Uterus (tissue), 4 donors: ENCODE measurements around the gene WDR27. TPM values are rescaled to one million over a fixed set of nuclear protein-coding genes. Genes with fewer than 3 reads are reported as not detected.

ENCODE experiments used
- DNase-seq, 2 donors: peaks; one replicate each; pipeline ENCODE4 v3.0.0-alpha.2; 2019 to 2020
- H3K27ac ChIP-seq, 2 donors: fragments of 200-600 bp; sonication (generic); 1 replicate in 1 of 2; 2 replicates in 1 of 2; pipeline ENCODE4 v1.5.1; 2016 to 2018
- H3K27me3 ChIP-seq, 2 donors: fragments of 200-600 bp; sonication (generic); one replicate each; pipeline ENCODE4 v1.5.1; 2018 to 2019; ENCODE audit warnings: control low read depth in 1 of 2
- H3K36me3 ChIP-seq, 2 donors: fragments of 200-600 bp; sonication (generic); one replicate each; pipeline ENCODE4 v1.5.1; 2019; ENCODE audit warnings: control low read depth in 1 of 2
- H3K4me1 ChIP-seq, 2 donors: fragments of 200-600 bp; sonication (generic); one replicate each; pipeline ENCODE4 v1.5.1; 2018 to 2019; ENCODE audit warnings: control low read depth in 1 of 2
- H3K4me3 ChIP-seq, 2 donors: fragments of 200-600 bp; sonication (generic); 1 replicate in 1 of 2; 2 replicates in 1 of 2; pipeline ENCODE4 v1.5.1; 2018 to 2019; ENCODE audit warnings: mild to moderate bottlenecking in 1 of 2
- H3K9me3 ChIP-seq, 2 donors: fragments of 200-600 bp; sonication (generic); one replicate each; pipeline ENCODE4 v1.5.1; 2019; ENCODE audit warnings: control low read depth in 1 of 2
- POLR2A ChIP-seq, 2 donors: fragments of 450-650 bp; IDR thresholded peaks; one replicate each; pipeline ENCODE4 v1.6.1; 2016; ENCODE audit warnings: antibody characterized with exemption in 2 of 2, mild to moderate bottlenecking in 1 of 2, moderate library complexity in 1 of 2
- intact Hi-C: fragments of 100-400 bp; cut with DNase I; formaldehyde crosslinking; loops from one replicate; pipeline ENCODE4 v1.15.1; 2023; ENCODE audit warnings: low total_unique reads
- total RNA-seq, 4 donors: library from RNA; depleted of rRNA in 3 of 4; stranded (reverse); fragments of >200 nt in 3 of 4; gene quantifications; one replicate each; pipeline versions ENCODE4 v1.1.0 to v1.2.4, GENCODE V29; 2014 to 2023
- TF ChIP-seq, protein P1 (sequence below), 4 experiments: fragments of 200-600 bp in 2 of 4; fragments of 450-650 bp in 2 of 4; sonication (generic) in 2 of 4; IDR thresholded peaks; one replicate each; pipeline ENCODE4 v1.5.1; 2016 to 2019; ENCODE audit warnings: antibody characterized with exemption in 4 of 4, mild to moderate bottlenecking in 2 of 4, moderate library complexity in 1 of 4
- donor health status: DM: yes; HTN: yes; CAD: no.

The WDR27 gene
- total RNA-seq, 4 donors from 2014 or later, result 41.8 to 69.7 (median 59.7) TPM

DNA sequence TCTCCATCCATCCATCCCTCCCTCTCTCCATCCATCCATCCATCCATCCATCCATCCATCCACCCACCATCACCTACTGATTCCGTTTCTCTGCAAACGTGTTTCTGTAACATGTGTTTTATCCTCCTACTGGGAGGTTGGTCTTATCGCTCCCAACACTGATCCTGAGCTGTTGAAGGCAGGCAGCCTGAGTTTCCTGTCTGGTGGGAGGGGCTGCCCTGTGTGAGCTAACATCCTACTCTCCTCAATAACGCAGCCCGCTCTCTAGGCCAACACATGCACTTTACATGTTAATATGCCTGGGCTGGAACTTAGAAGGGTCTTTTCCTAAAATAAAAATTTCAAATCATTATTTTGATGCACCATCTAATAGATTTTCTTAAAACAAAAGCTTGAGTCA lies 126.5 kb downstream of the WDR27 start:
- no peak for TF ChIP-seq POLR2A (IDR thresholded peaks at IDR 0.05)
- TF ChIP-seq, protein P1, sequence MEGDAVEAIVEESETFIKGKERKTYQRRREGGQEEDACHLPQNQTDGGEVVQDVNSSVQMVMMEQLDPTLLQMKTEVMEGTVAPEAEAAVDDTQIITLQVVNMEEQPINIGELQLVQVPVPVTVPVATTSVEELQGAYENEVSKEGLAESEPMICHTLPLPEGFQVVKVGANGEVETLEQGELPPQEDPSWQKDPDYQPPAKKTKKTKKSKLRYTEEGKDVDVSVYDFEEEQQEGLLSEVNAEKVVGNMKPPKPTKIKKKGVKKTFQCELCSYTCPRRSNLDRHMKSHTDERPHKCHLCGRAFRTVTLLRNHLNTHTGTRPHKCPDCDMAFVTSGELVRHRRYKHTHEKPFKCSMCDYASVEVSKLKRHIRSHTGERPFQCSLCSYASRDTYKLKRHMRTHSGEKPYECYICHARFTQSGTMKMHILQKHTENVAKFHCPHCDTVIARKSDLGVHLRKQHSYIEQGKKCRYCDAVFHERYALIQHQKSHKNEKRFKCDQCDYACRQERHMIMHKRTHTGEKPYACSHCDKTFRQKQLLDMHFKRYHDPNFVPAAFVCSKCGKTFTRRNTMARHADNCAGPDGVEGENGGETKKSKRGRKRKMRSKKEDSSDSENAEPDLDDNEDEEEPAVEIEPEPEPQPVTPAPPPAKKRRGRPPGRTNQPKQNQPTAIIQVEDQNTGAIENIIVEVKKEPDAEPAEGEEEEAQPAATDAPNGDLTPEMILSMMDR (IDR thresholded peaks at IDR 0.05), result no peak
- Histone ChIP-seq H3K27ac (no peak overlapping the region), H3K4me3 (no peak overlapping the region), H3K36me3 (no peaks in the 10 kb centered on the region), H3K4me1 (no peaks in the 10 kb centered on the region), H3K9me3 (no peaks in the 10 kb centered on the region), H3K27me3 (no peaks in the 10 kb centered on the region)
- no peak for DNase-seq
- intact Hi-C loops, result no loop called here

DNA sequence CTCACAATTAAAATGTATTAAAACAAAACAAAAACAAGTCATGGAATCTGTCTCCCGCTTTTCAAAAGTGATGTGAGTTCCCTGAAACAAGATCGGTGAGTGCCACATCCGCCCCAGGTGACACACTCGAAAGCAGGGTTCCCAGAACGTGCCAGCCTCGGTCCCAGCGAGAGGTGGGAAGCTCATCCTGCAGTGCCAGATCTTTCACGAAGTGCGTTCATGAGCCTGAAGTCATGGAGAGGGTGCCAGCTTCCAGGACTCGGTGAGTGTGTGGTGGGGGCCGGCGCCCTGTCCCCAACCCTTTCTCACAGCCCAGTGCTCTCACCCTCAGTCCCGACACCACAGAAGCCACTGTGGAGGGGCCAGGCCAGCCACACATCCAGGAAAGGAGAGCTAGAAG lies 127.4 kb downstream of the WDR27 start:
- Histone ChIP-seq H3K27ac (no peak overlapping the region), H3K9me3 (no peaks in the 10 kb centered on the region), H3K4me3 (no peak overlapping the region), H3K4me1 (no peaks in the 10 kb centered on the region), H3K36me3 (no peaks in the 10 kb centered on the region), H3K27me3 (no peaks in the 10 kb centered on the region)
- intact Hi-C loops, result no loop called here
- DNase-seq, result no peak
- TF ChIP-seq POLR2A (IDR thresholded peaks at IDR 0.05), result no peak
- TF ChIP-seq, protein P1 (IDR thresholded peaks at IDR 0.05), result no peak

DNA sequence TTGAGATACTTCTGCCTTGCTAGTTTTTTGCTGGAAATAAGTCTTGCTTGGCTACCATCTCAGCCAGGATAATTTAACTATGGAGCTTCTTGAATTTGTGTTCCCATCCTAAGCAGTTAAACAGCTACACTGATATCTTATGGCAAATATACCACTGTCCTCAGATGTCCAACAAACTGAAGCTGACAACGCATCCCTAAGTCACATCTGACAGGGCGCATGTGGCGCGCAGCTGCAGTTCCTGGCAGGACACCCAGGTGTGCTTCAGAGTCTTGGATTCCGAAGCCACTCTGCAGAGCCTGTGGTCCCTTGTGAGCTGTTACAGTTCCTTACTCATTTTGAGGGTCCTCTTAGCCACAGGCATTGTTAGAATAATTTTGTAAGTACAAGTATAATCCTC lies 127.9 kb downstream of the WDR27 start:
- Histone ChIP-seq H3K27ac (no peak overlapping the region), H3K36me3 (no peaks in the 10 kb centered on the region), H3K27me3 (no peaks in the 10 kb centered on the region), H3K9me3 (no peaks in the 10 kb centered on the region), H3K4me1 (no peaks in the 10 kb centered on the region), H3K4me3 (no peak overlapping the region)
- intact Hi-C loops, result no loop called here
- DNase-seq, result no peak
- TF ChIP-seq, protein P1 (IDR thresholded peaks at IDR 0.05), result no peak
- TF ChIP-seq POLR2A (IDR thresholded peaks at IDR 0.05), result no peak

DNA sequence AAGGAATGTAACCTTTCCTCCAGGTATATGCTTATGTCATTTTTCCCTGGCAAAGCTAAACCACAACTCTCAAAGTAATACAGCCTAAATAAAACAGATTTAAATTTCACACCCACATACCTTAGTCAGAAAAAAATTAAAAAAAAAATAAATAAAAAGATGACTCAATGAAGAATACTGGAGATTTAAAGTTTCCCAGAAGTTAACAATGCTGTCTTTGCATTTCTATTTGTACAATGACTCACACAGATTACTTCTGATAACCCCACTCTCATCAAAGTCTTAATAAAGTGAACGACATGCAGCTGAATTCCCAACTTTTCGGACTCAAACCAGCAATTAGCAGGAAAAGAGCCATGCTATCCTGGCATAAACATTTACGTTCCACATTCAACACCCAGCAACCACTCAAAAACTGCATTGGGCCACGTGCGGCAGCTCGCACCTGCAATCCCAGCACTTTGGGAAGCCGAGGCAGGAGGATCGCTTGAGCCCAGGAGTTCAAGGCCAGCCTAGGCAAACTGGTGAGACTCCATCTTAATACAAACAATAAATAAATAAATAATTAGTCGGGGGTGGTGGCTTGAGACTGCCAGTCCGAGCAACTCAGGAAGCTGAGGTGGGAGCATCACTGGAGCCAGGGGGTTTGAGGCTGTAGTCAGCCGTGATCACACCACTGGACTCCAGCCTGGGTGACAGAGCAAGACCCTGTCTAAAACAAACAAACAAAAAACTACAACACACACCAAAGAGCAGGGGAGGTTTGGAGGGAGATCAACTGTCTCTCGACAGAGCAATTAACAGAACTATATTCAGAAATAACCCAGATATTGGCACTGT lies 130.5 kb downstream of the WDR27 start:
- H3K9me3 ChIP-seq, result no peaks in the 10 kb centered on the region
- TF ChIP-seq POLR2A (IDR thresholded peaks at IDR 0.05), result no peak
- TF ChIP-seq, protein P1 (IDR thresholded peaks at IDR 0.05), result no peak
- no peaks in the 10 kb centered on the region for H3K36me3 ChIP-seq
- intact Hi-C loops, result no loop called here
- H3K27me3 ChIP-seq, result no peaks in the 10 kb centered on the region
- no peak for DNase-seq
- no peak overlapping the region for H3K4me3 ChIP-seq
- no peaks in the 10 kb centered on the region for H3K4me1 ChIP-seq
- H3K27ac ChIP-seq, result no peak overlapping the region

DNA sequence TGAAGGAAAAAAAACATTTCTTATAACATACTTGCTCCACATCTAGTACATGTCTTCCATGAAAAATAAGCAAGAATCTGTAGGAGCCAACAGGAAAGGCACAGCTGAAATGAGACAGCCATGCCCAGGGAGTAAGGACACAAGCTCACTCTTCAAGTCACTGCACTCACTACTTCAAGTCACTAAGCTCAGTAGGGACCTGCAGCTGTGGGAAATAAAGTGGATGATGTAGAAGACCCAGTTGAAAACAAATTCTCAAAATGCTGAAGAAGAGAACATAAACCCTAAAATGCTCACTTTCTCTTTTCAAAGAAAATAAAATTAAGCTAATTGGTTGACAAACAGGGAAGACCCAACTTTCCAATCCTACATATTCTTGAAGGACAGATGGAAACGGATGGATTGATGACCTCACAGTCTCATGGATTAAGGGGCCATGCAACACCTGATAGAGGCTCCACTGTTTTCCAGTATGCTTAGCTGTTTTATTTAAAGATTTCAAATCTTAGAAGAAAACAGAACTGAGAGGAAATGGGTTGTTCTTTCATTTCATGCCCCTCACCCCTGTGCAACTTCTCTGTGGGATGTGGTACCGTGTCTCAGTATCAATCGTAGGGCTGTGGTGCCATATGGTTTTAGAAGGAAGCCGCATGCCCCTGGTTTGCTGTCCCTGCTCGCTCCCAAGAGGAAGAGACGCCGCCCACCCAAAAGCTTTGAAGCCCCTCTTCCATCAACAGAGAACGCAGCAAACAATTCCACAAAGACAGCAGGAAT lies 133.3 kb downstream of the WDR27 start:
- intact Hi-C loops, result no loop called here
- Histone ChIP-seq H3K27ac (no peak overlapping the region), H3K36me3 (no peaks in the 10 kb centered on the region), H3K9me3 (no peaks in the 10 kb centered on the region), H3K4me1 (no peaks in the 10 kb centered on the region), H3K4me3 (no peak overlapping the region), H3K27me3 (no peaks in the 10 kb centered on the region)
- no peak for DNase-seq
- TF ChIP-seq, protein P1 (IDR thresholded peaks at IDR 0.05), result no peak
- no peak for TF ChIP-seq POLR2A (IDR thresholded peaks at IDR 0.05)
